Measurements from ENCODE around the gene TAF1A.

Gene TAF1A

DNA sequence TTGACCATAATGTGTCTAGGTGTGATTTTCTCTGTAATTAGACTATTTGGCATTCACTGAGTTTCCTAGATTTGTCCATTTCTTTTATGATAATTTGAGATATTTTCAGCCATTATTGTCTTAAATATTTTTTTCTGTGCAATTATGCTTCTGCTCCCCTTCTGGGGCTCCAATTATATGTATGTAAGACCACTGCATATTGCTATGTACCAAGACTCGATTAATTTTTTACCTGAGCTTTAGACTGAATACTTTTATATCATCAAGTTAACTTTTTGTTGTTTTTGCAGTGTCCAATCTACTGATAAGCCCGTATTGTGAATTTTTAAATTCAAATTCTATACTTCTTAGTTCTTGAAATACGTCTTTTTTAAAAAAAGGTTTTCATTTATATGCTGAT lies 5.1 kb upstream of the TAF1A start:
- no peak for DNase-seq

GRCh38 chr1:222592171-222592570 lies 2.4 kb upstream of the TAF1A start:
- DNase-seq = no peak

GRCh38 chr1:222588135-222588534 lies 1.6 kb downstream of the TAF1A start:
- DNase-seq = no peak

DNA sequence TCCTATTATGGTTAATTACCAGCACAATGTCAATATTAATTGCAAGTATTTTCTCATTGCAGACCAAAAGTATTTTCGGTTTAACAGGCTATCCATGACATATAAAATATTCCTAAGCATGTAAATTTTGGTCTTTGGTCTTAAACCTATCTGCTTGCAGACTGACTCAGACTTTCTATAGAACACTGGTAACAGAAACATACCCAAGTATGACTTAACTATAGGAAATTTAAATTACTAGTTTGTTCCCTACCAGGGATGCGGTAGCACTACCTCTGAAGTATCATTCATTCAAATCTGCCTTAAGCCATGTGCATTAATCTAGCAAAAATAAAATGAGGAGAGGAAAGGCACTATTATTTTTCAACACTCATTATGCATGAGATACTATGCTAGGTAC lies 2.9 kb downstream of the TAF1A start:
- no peak for DNase-seq

GRCh38 chr1:222583079-222583478 lies 6.7 kb downstream of the TAF1A start:
- DNase-seq = no peak

- no peak for DNase-seq
These were observed 7.5 kb downstream of the TAF1A start for GRCh38 chr1:222582099-222582774.

DNA sequence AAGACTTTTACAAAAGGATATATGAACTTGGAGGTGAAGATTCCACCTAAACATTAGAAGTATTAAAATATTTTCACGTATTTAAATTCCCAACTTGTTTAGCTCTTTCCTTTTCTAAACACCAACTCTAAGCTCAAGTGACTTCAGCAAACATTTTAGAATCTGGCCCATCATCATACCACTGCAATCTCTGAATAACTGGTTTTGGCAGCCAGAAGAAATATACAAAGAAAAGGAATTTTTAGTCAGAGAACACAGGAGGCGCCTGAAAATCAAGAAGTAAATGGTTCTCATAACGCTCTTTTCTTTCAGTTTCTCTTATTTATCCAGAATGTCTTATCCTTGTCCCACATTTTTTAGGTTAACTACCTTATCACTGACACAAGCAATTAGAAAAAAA lies 10.4 kb downstream of the TAF1A start:
- no peak for DNase-seq

DNA sequence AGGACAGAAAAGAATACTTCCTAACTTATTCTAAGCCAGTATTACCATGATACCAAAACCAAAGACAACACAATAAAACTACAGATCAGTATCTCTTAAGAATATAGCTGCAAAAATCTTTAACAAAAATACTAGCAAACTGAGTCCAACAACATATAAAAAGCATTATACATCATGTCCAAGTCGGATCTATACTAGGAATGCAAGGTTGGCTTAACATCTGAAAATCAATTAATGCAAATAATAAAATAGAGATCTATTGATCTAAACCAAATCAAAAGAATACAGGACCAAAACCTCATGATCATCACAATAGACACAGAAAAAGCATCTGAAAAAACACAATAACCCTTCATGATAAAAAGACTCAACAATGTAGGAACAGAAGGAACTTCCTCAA lies 18.9 kb downstream of the TAF1A start:
- no peak for DNase-seq

GRCh38 chr1:222561656-222562055 lies 28.1 kb downstream of the TAF1A start:
- DNase-seq = no peak

DNA sequence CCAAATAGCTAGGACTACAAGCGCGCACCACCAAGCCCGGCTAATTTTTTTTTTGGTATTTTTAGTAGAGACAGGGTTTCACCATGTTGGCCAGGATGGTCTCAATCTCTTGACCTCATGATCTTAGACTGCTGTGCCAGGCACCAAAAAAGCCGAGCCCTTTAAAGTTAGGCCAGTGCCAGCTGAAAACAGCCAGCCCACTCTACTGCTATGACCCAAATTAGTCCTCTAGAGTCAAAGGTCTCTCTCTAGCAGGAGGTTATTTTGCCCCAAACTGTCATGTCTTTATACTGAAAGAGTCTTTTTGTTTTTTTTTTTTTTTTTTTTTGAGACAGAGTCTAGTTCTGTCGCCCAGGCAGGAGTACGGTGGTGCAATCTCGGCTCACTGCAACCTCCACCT lies 32.2 kb downstream of the TAF1A start:
- no peak for DNase-seq

- no peak for DNase-seq
These were observed 32.6 kb downstream of the TAF1A start for GRCh38 chr1:222557148-222557547.

DNA sequence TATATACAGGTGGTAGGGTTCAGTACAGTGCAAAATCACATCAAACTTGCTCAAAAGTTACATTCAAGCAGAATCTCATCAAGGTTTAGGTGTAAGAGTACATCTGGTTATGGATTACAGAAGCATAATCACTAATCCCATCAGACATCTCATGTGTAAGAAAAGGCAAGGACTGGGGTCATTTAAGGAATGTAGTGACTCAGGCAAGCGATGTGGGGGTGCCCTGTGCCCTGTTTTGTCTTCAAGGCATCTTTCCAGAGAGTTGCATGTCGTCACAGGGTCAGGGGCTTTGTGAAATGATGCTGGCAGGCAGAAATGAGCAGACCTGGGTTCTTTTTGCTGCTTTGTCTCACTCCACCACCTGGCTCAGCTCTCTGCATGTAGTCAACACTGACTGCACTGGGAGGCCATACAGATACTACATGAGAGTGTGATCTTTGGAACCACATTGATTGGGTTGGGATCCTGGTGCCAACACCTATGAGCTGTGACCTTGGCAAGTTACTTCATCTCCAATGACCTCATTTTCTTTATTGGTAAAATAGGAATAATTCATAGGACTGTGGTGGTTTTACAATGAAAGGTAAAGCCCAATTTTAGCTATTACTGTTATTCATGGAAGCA lies 33.6 kb downstream of the TAF1A start:
- no peak for DNase-seq

GRCh38 chr1:222554177-222554576 lies 35.6 kb downstream of the TAF1A start:
- no peak for DNase-seq

GRCh38 chr1:222552882-222553281 lies 36.9 kb downstream of the TAF1A start:
- DNase-seq = no peak

DNA sequence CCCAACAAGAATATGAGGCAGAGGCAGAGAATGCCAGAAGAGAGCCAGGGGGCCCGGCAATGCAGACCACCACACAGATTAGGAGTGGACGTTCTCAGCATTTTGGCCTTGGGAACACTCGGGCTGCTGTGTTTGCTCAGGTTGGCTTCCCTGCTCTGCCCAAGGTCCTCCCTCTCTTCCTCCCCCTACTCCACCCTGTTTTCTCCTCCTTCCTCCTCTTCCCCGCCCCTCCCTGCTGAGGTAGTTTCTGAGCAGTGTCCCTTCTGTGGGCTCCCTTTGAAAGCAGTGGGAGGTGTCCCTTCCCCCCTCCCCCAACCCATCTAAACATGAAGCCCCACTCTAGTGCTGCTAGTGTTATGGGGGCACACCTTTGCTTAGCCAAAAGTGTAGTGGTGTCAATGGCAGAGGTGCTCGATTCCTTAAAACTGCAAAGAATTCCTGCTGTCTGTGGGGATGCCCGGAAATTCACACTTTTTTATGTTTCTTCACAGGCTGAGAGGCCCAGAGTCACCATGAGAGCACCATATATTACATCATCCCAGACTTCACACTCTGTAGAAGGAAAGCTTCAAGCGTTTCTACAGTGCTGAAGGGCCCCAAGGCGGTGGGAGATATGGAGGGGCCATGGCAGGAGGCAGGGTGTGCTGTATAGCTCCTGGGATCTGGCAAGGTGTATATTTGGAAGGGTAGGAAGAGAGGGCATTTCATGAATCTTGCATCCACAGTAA lies 41.6 kb downstream of the TAF1A start, which contains the start of gene HHIPL2:
HHIPL2 (minus strand) TSS at position 161 of the 728 bp plus-strand sequence; CDS start at position 101, 60 bp downstream.
- no peak for DNase-seq

- no peak for DNase-seq
These were observed 42.5 kb downstream of the TAF1A start for GRCh38 chr1:222547260-222547614.

DNA sequence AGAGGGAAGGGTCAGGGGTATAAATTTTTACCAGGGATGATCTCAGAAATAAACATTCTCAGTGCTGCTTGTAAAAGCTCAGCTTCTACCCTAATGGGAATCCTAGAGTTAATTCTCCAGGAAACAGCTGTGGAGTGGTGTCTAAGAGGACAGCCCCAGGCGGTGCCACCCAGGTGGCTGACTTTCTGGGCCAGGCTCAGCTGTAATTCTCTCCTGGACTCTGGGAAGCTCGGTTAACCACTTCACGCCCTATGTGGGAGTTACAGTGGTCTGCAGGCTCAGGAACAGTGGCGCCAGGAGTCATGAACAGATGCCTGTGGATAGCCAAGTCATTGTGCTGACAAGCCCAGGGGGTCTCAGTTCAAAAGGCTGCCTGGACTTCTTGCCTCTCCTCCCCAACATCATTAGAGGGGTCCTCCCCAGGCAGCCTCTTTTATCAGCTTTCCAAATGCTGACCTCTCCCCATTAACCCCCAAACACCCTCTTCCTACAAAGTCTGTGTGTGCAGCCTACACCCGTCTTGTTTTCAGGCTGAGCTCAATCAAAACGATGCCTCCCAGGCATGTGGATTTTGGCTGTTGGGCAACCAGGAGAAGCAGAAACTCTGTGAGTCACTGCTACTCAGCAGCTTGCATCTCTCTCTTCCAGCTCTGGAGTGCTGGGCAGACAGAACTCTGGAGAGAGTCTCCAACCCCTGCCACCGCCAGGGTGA lies 43.0 kb downstream of the TAF1A start:
- DNase-seq = no peak

DNA sequence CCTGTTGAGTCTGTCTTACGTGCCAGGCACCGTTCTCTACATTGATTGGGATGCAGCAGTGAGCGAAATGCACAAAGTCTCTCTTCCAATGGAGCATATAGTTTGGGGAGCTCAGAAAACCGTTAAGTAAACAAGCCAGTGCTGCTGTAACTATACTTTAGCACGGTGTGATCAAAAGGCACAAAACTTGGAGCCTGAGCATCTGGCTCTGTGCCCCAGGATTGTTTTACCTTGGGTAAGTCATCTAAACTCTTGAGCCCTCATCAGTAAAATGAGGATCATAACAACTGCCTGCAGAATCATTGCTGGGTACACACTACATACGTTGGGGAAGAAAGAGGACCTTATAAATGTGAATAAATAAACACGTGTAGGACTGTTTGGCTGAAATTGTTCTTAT lies 43.6 kb downstream of the TAF1A start:
- DNase-seq = no peak

DNA sequence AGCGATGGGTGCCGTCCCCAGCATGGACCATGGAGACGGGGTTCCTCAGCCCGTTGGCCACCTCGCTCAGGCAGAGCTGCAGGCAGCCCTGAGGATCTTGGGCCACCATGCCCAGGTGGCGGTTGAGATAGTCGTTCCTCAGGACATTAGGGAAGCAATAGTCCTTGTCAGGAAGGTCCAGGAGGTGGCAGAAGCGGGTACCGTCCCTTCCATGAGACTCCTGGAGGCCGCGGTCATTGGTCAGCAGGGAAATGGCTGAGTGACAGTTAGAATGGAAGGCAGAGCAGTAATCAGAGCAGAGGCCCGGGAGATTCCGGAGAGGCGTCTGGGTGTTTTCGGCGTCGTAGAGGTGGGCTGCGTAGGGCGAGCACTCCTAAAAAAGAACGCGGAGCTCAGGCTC lies 45.9 kb downstream of the TAF1A start:
- DNase-seq = no peak

- DNase-seq = no peak
These were observed 49.1 kb downstream of the TAF1A start for GRCh38 chr1:222540598-222540995.

- DNase-seq = no peak
These were observed 49.7 kb downstream of the TAF1A start for GRCh38 chr1:222539951-222540597.

GRCh38 chr1:222535455-222535854 lies 54.3 kb downstream of the TAF1A start:
- no peak for DNase-seq

DNA sequence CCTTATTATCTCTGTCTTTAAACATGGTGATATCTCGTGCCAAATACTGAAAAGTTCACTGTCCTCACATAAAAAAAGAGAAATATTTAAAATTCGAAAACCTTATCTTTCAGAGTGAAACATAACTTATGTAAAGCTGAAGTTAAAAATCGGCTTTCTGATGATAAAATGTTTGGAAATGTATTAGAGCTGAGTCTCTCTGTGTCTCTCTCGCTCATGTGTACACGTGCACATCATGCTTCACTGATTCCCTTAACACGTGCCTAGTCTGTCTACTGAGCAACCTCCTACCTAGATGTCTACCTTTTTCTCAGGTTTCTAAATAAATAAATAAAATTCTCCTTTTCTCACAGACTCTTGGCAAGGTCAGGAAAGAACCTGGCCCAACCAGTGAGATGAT lies 58.9 kb downstream of the TAF1A start:
- no peak for DNase-seq
